Mucosa of stomach (tissue), 1 donor: ENCODE data around the gene BANK1.

Experiments
- H3K27me3 ChIP-seq: one replicate; pipeline ENCODE4 v1.7.0; 2013; ENCODE audit warnings: mild to moderate bottlenecking, low read length; ENCODE audit not compliant: control insufficient read depth, insufficient read depth
- H3K36me3 ChIP-seq: one replicate; pipeline ENCODE4 v1.7.0; 2013; ENCODE audit warnings: low read length; ENCODE audit not compliant: control insufficient read depth, insufficient read depth
- H3K4me1 ChIP-seq: one replicate; pipeline ENCODE4 v1.7.0; 2013; ENCODE audit warnings: mild to moderate bottlenecking, low read length; ENCODE audit not compliant: control insufficient read depth, insufficient read depth
- H3K4me3 ChIP-seq: one replicate; pipeline ENCODE4 v1.7.0; 2013; ENCODE audit warnings: low read length
- H3K9ac ChIP-seq: one replicate; pipeline ENCODE4 v1.7.0; 2013; ENCODE audit warnings: mild to moderate bottlenecking, low read length, moderate library complexity
- H3K9me3 ChIP-seq: one replicate; pipeline ENCODE4 v1.7.0; 2013; ENCODE audit warnings: mild to moderate bottlenecking, low read length, moderate library complexity; ENCODE audit not compliant: control insufficient read depth
- donor health status: Pancreatic carcinoma.

The BANK1 gene

GRCh38 chr4:102061133-102061532 is 270.6 kb downstream of the BANK1 start:
- no peaks in the 10 kb centered on the region for H3K4me1 ChIP-seq
- H3K4me3 ChIP-seq: no peak overlapping the region
- no peaks in the 10 kb centered on the region for H3K9me3 ChIP-seq
- H3K9ac ChIP-seq: no peak overlapping the region
- H3K36me3 ChIP-seq: no peaks in the 10 kb centered on the region
- H3K27me3 ChIP-seq: no peaks in the 10 kb centered on the region

- Histone ChIP-seq H3K9ac (no peak overlapping the region), H3K9me3 (no peaks in the 10 kb centered on the region), H3K36me3 (no peaks in the 10 kb centered on the region), H3K4me1 (no peaks in the 10 kb centered on the region), H3K27me3 (no peaks in the 10 kb centered on the region), H3K4me3 (no peak overlapping the region)
These were observed 274.4 kb downstream of the BANK1 start for GRCh38 chr4:102064747-102065442.

GRCh38 chr4:102076622-102077021 is 286.1 kb downstream of the BANK1 start:
- Histone ChIP-seq H3K27me3 (no peaks in the 10 kb centered on the region), H3K36me3 (no peaks in the 10 kb centered on the region)

GRCh38 chr4:102080184-102080583 is 289.7 kb downstream of the BANK1 start:
- H3K36me3 ChIP-seq: no peaks in the 10 kb centered on the region
- H3K27me3 ChIP-seq: no peaks in the 10 kb centered on the region
- no peak overlapping the region for H3K4me3 ChIP-seq
- no peaks in the 10 kb centered on the region for H3K9me3 ChIP-seq
- H3K9ac ChIP-seq: no peak overlapping the region
- no peaks in the 10 kb centered on the region for H3K4me1 ChIP-seq

More at GRCh38 chr4:102076622-102077021, 286.1 kb downstream of the BANK1 start:
- H3K4me1 ChIP-seq: no peaks in the 10 kb centered on the region
- no peak overlapping the region for H3K4me3 ChIP-seq
- no peak overlapping the region for H3K9ac ChIP-seq
- no peaks in the 10 kb centered on the region for H3K9me3 ChIP-seq

- Histone ChIP-seq H3K36me3 (no peaks in the 10 kb centered on the region), H3K9ac (no peak overlapping the region), H3K4me1 (no peaks in the 10 kb centered on the region), H3K4me3 (no peak overlapping the region), H3K9me3 (no peaks in the 10 kb centered on the region), H3K27me3 (no peaks in the 10 kb centered on the region)
These were observed 299.5 kb downstream of the BANK1 start for GRCh38 chr4:102089850-102090621.

- H3K4me3 ChIP-seq: no peak overlapping the region
- no peaks in the 10 kb centered on the region for H3K4me1 ChIP-seq
- H3K9ac ChIP-seq: no peak overlapping the region
- H3K36me3 ChIP-seq: no peaks in the 10 kb centered on the region
- H3K9me3 ChIP-seq: no peaks in the 10 kb centered on the region
- H3K27me3 ChIP-seq: no peaks in the 10 kb centered on the region
These were observed 301.1 kb downstream of the BANK1 start for GRCh38 chr4:102091656-102092055.

GRCh38 chr4:102094481-102094880 is 304.0 kb downstream of the BANK1 start:
- no peaks in the 10 kb centered on the region for H3K9me3 ChIP-seq
- H3K36me3 ChIP-seq: no peaks in the 10 kb centered on the region
- H3K4me1 ChIP-seq: no peaks in the 10 kb centered on the region
- no peak overlapping the region for H3K4me3 ChIP-seq
- no peaks in the 10 kb centered on the region for H3K27me3 ChIP-seq
- no peak overlapping the region for H3K9ac ChIP-seq

- Histone ChIP-seq H3K27me3 (no peaks in the 10 kb centered on the region), H3K4me3 (no peak overlapping the region), H3K9me3 (no peaks in the 10 kb centered on the region), H3K9ac (no peak overlapping the region), H3K36me3 (no peaks in the 10 kb centered on the region), H3K4me1 (no peaks in the 10 kb centered on the region)
These were observed 312.8 kb downstream of the BANK1 start for GRCh38 chr4:102103368-102103767.

GRCh38 chr4:102104278-102104677 is 313.7 kb downstream of the BANK1 start:
- no peaks in the 10 kb centered on the region for H3K9me3 ChIP-seq
- no peaks in the 10 kb centered on the region for H3K27me3 ChIP-seq
- no peak overlapping the region for H3K4me3 ChIP-seq
- H3K4me1 ChIP-seq: no peaks in the 10 kb centered on the region
- H3K36me3 ChIP-seq: no peaks in the 10 kb centered on the region
- no peak overlapping the region for H3K9ac ChIP-seq

GRCh38 chr4:102105983-102106382 is 315.5 kb downstream of the BANK1 start:
- Histone ChIP-seq H3K9ac (no peak overlapping the region), H3K27me3 (no peaks in the 10 kb centered on the region), H3K36me3 (no peaks in the 10 kb centered on the region), H3K4me1 (no peaks in the 10 kb centered on the region), H3K9me3 (no peaks in the 10 kb centered on the region), H3K4me3 (no peak overlapping the region)

GRCh38 chr4:102114118-102114630 is 323.6 kb downstream of the BANK1 start:
- H3K36me3 ChIP-seq: no peaks in the 10 kb centered on the region
- no peak overlapping the region for H3K9ac ChIP-seq
- no peak overlapping the region for H3K4me3 ChIP-seq
- no peaks in the 10 kb centered on the region for H3K27me3 ChIP-seq
- no peaks in the 10 kb centered on the region for H3K4me1 ChIP-seq
- H3K9me3 ChIP-seq: no peaks in the 10 kb centered on the region

GRCh38 chr4:102116121-102116520 is 325.6 kb downstream of the BANK1 start:
- Histone ChIP-seq H3K9me3 (no peaks in the 10 kb centered on the region), H3K27me3 (no peaks in the 10 kb centered on the region), H3K36me3 (no peaks in the 10 kb centered on the region), H3K4me3 (no peak overlapping the region), H3K4me1 (no peaks in the 10 kb centered on the region), H3K9ac (no peak overlapping the region)
